ENCODE measurements around the gene LAPTM4A.

GRCh38 chr2:20042531-20042930 is 8.9 kb downstream of the LAPTM4A start:
- no peak for TF ChIP-seq USF1 (IDR thresholded peaks at IDR 0.05)
- no peak for TF ChIP-seq REST (IDR thresholded peaks at IDR 0.05; ENCODE audit: low read depth)
- TF ChIP-seq EP300 (IDR thresholded peaks at IDR 0.05; ENCODE audit: borderline replicate concordance) = no peak
- TF ChIP-seq CEBPB (IDR thresholded peaks at IDR 0.05) = no peak

All from Ishikawa (cell line).